Transverse colon (tissue), 4 donors: ENCODE results near the gene ATMIN. TPM values are rescaled to one million over a fixed set of nuclear protein-coding genes. Genes with fewer than 3 reads are reported as not detected.
A peak's percentile ranks its signal among the peaks of the same experiment; 100 is the strongest.

Experiments
- DNase-seq: peaks from one replicate; pipeline ENCODE4 v3.0.0-alpha.2; 2019
- H3K27ac ChIP-seq, 4 donors: fragments of 200-600 bp; sonication (generic); 2 replicates each; pipeline ENCODE4 v1.5.1; 2016 to 2018; ENCODE audit warnings: inconsistent platforms in 4 of 4
- H3K27me3 ChIP-seq: fragments of 200-600 bp; sonication (generic); 2 replicates; pipeline ENCODE4 v1.5.1; 2017; ENCODE audit warnings: inconsistent platforms
- H3K36me3 ChIP-seq, 4 donors: fragments of 200-600 bp; sonication (generic); 2 replicates each; pipeline ENCODE4 v1.5.1; 2017 to 2019; ENCODE audit warnings: inconsistent platforms in 4 of 4
- H3K4me1 ChIP-seq, 4 donors: fragments of 200-600 bp; sonication (generic); 2 replicates each; pipeline ENCODE4 v1.5.1; 2017 to 2020; ENCODE audit warnings: inconsistent platforms in 4 of 4
- H3K4me3 ChIP-seq, 4 donors: fragments of 200-600 bp; sonication (generic); 1 replicate in 1 of 4; 2 replicates in 3 of 4; pipeline versions ENCODE4 v1.5.1 to v1.6.1; 2017 to 2019; ENCODE audit warnings: inconsistent platforms in 4 of 4
- H3K9me3 ChIP-seq, 2 donors: fragments of 200-600 bp; sonication (generic); 2 replicates each; pipeline ENCODE4 v1.5.1; 2017 to 2019; ENCODE audit warnings: inconsistent platforms in 2 of 2
- CTCF ChIP-seq, 5 experiments: fragments of 200-600 bp in 3 of 5; fragments of 450-650 bp in 2 of 5; sonication (generic) in 3 of 5; IDR thresholded peaks; 1 replicate in 2 of 5; 2 replicates in 3 of 5; pipeline ENCODE4 v1.5.1; 2016 to 2017; ENCODE audit warnings: antibody characterized with exemption in 5 of 5, inconsistent platforms in 3 of 5, mild to moderate bottlenecking in 2 of 5, moderate library complexity in 1 of 5
- EP300 ChIP-seq: sonication (generic); formaldehyde crosslinking; IDR thresholded peaks from one replicate; pipeline ENCODE4 v1.6.1; 2017; ENCODE audit warnings: antibody characterized with exemption, low read depth
- POLR2A ChIP-seq: fragments of 450-650 bp; IDR thresholded peaks from one replicate; pipeline ENCODE4 v1.6.1; 2016; ENCODE audit warnings: antibody characterized with exemption, mild to moderate bottlenecking, moderate library complexity
- POLR2AphosphoS5 ChIP-seq, 3 donors: sonication (generic); formaldehyde crosslinking; IDR thresholded peaks; one replicate each; pipeline ENCODE4 v1.6.1; 2016; ENCODE audit warnings: antibody characterized with exemption in 3 of 3
- WGBS, 2 donors: methylation state at CpG; one replicate each; pipeline ENCODE4 v1.1.5; 2018; ENCODE audit warnings: low coverage in 1 of 2; 5-methylcytosine and 5-hydroxymethylcytosine counted together
- in situ Hi-C, 4 donors: fragments of 200-750 bp; cut with MboI; loops; one replicate each; pipeline versions ENCODE4 v1.15.0 to v1.15.1; 2017; ENCODE audit warnings: low sequenced_read_pairs in 3 of 4, low pct_ligation_motif_present in 1 of 4, low pct_unique_long_range_greater_than_20kb in 1 of 4
- intact Hi-C: fragments of 100-400 bp; cut with DNase I; formaldehyde crosslinking; loops from one replicate; pipeline ENCODE4 v1.15.1; 2023; ENCODE audit warnings: low total_unique reads
- total RNA-seq, 4 donors: library from RNA; depleted of rRNA; stranded (reverse); fragments of >200 nt; gene quantifications; one replicate each; pipeline ENCODE4 v1.1.0, GENCODE V29; 2016

The ATMIN gene, protein sequence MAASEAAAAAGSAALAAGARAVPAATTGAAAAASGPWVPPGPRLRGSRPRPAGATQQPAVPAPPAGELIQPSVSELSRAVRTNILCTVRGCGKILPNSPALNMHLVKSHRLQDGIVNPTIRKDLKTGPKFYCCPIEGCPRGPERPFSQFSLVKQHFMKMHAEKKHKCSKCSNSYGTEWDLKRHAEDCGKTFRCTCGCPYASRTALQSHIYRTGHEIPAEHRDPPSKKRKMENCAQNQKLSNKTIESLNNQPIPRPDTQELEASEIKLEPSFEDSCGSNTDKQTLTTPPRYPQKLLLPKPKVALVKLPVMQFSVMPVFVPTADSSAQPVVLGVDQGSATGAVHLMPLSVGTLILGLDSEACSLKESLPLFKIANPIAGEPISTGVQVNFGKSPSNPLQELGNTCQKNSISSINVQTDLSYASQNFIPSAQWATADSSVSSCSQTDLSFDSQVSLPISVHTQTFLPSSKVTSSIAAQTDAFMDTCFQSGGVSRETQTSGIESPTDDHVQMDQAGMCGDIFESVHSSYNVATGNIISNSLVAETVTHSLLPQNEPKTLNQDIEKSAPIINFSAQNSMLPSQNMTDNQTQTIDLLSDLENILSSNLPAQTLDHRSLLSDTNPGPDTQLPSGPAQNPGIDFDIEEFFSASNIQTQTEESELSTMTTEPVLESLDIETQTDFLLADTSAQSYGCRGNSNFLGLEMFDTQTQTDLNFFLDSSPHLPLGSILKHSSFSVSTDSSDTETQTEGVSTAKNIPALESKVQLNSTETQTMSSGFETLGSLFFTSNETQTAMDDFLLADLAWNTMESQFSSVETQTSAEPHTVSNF
- total RNA-seq, result 10 to 100 TPM; 24.7 to 86.0 (median 35.5) TPM

GRCh38 chr16:81035398-81035974 is at the start of gene ATMIN:
Gene ATMIN (plus strand): TSS chr16:81035842. CDS start chr16:81035871, 29 bp downstream.
- in situ Hi-C loops (loop anchor here in 3 of 4 donors (25.0 kb wide), 1 partner anchor 702 kb away; no protein-coding TSS in a partner anchor), intact Hi-C loops (loop anchor here (1.0 to 10.0 kb wide), 4 partner anchors 29 to 1258 kb away; partner anchors contain the start of genes C16orf46 and CMC2)
- Histone ChIP-seq H3K4me1 (peaks cover 6 to 32% (median 12%) of the 10 kb centered on the region in 4 donors), H3K9me3 (no peaks in the 10 kb centered on the region), H3K4me3 (peak within 1 kb of the TSS; percentile 77 to 94 (median 87)), H3K27ac (peak within 1 kb of the TSS; percentile 84 to 89 (median 86)), H3K36me3 (no peaks in the 10 kb centered on the region), H3K27me3 (no peaks in the 10 kb centered on the region)
- WGBS, 2 donors, result 8 to 18% methylated on average over 4 to 25 of the region's 54 CpGs
- peak; percentile 91 for DNase-seq
- TF ChIP-seq CTCF (IDR thresholded peaks at IDR 0.05) (peak; percentile 90 to 99 (median 96)), EP300 (no peak), POLR2AphosphoS5 (IDR thresholded peaks at IDR 0.05) (peak in 2 of 3 donors; percentile 66 to 67), POLR2A (no peak)

DNA sequence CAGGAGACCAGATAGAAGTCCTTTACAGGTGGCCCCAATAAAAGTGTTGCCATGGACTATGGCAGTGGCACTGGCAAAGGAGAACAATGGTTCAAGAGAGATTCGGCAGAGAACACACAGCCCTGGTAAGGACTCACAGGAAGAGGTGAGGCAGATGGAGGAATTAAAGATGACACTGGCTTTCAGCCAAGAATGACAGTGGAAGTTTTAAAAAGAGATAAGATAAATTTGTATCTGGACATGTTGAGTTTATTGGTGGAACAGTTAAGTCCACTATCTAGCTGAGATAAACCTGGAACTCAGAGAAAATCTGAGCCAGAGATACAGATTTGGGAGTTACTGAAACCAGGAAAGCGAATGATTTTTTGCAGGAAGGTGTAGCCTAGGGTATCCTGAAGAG is 49.1 kb upstream of the ATMIN start:
- 85% methylated on average over 2 of the region's 2 CpGs for WGBS, 2 donors
- intact Hi-C loops, result no loop called here
- no peaks in the 10 kb centered on the region for H3K27me3 ChIP-seq
- H3K4me1 ChIP-seq, result peaks cover 0 to 19% (median 8%) of the 10 kb centered on the region in 4 donors
- no peak for DNase-seq
- in situ Hi-C loops, result no loop called here
- no peak overlapping the region for H3K4me3 ChIP-seq
- no peak overlapping the region for H3K27ac ChIP-seq
- no peaks in the 10 kb centered on the region for H3K36me3 ChIP-seq
- TF ChIP-seq POLR2A, result no peak
- no peaks in the 10 kb centered on the region for H3K9me3 ChIP-seq

- no peak for DNase-seq
- WGBS, 2 donors, result 84 to 87% methylated on average over 6 to 7 of the region's 7 CpGs
- no peak overlapping the region for H3K4me3 ChIP-seq
- no peaks in the 10 kb centered on the region for H3K36me3 ChIP-seq
- in situ Hi-C loops (no loop called here), intact Hi-C loops (no loop called here)
- TF ChIP-seq POLR2A (no peak), EP300 (no peak), POLR2AphosphoS5 (IDR thresholded peaks at IDR 0.05) (no peak), CTCF (IDR thresholded peaks at IDR 0.05) (no peak)
- H3K27ac ChIP-seq, result no peak overlapping the region
- no peaks in the 10 kb centered on the region for H3K27me3 ChIP-seq
- no peaks in the 10 kb centered on the region for H3K9me3 ChIP-seq
- peaks cover 0 to 5% (median 2%) of the 10 kb centered on the region in 4 donors for H3K4me1 ChIP-seq
Measured at GRCh38 chr16:80988756-80989155, 46.9 kb upstream of the ATMIN start.

DNA sequence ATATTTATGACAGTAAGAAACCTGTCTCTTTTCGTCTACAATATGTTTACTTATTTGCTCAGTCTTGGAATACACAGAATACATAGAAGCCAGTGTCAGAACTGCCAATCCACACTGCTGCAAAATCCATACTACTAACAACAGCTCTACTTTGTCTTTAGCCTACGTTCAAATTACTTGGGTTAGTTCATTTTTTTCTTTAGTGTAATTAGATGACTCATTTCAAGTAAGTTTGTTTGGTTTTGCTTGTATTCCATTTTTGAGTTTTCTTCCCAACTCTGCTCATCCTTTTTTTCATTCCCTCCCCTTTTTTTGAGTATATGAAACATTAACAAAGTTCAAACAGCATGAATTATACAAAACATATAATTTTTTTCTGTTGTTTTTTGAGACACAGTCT is 45.8 kb upstream of the ATMIN start:
- H3K27me3 ChIP-seq, result no peaks in the 10 kb centered on the region
- no peak for DNase-seq
- no peaks in the 10 kb centered on the region for H3K36me3 ChIP-seq
- H3K27ac ChIP-seq, result no peak overlapping the region
- no peaks in the 10 kb centered on the region for H3K9me3 ChIP-seq
- intact Hi-C loops (no loop called here), in situ Hi-C loops (no loop called here)
- H3K4me1 ChIP-seq, result peaks cover 0 to 1% (median 0%) of the 10 kb centered on the region in 4 donors
- TF ChIP-seq CTCF (IDR thresholded peaks at IDR 0.05), result no peak
- no peak for TF ChIP-seq POLR2AphosphoS5 (IDR thresholded peaks at IDR 0.05)
- no peak for TF ChIP-seq POLR2A
- 38 to 46% methylated on average over 2 of the region's 2 CpGs for WGBS, 2 donors
- H3K4me3 ChIP-seq, result no peak overlapping the region
